HepG2 (cell line): Measurements from ENCODE around the gene C9. TPM values are rescaled to one million over a fixed set of nuclear protein-coding genes. Genes with fewer than 3 reads are reported as not detected.

ENCODE experiments used
- ATAC-seq: fragments of 200-7000 bp; cut with Tn5 transposase; 3 replicates; pipeline ENCODE4 v1.9.1; 2020; ENCODE audit warnings: mild to moderate bottlenecking, moderate library complexity
- BruUV-seq: library from RNA; stranded (reverse); fragments of 400-500 nt; replicated peaks from 2 replicates; lab custom pipeline; 2021; lab: Mats Ljungman, UMichigan
- CTCF ChIA-PET: fragments of 300-600 bp; formaldehyde crosslinking; extraction: SDS; loops from one replicate; lab custom pipeline; 2021; ENCODE audit warnings: low total read pairs, inconsistent platforms, low intra/inter-chr PET ratio; lab: Yijun Ruan, JAX
- POLR2A ChIA-PET: fragments of 350-600 bp; sonication (Branson Sonifier 250); formaldehyde crosslinking; loops from one replicate; lab custom pipeline; 2020; ENCODE audit warnings: antibody characterized with exemption, inconsistent platforms; lab: Yijun Ruan, JAX
- DNase-seq: peaks from one replicate; pipeline ENCODE4 v3.0.0-alpha.2; 2015; ENCODE audit warnings: low spot score
- FAIRE-seq: peaks from 3 replicates; lab custom pipeline; 2011; peaks lifted over from hg19 to GRCh38; lab: Jason Lieb, UNC
- H2AFZ ChIP-seq: one replicate; pipeline ENCODE4 v1.6.1; 2011; ENCODE audit warnings: low read length, inconsistent platforms
- H3K27ac ChIP-seq: fragments of 300-600 bp; 3 replicates; pipeline ENCODE4 v1.8.0; 2011; ENCODE audit warnings: mixed run types, mild to moderate bottlenecking, mixed read lengths, low read length, inconsistent platforms; ENCODE audit not compliant: insufficient read depth; ENCODE audit errors: extremely low read length
- H3K27me3 ChIP-seq, 2 experiments: fragments of 200-600 bp in 1 of 2; 2 replicates in 1 of 2; 3 replicates in 1 of 2; pipeline versions ENCODE4 v1.6.0 to v1.8.0; 2011; ENCODE audit warnings: low read length in 2 of 2, mild to moderate bottlenecking in 2 of 2, moderate library complexity in 2 of 2, inconsistent platforms in 1 of 2; ENCODE audit not compliant: insufficient read depth in 2 of 2, control insufficient read depth in 1 of 2
- H3K36me3 ChIP-seq, 2 experiments: fragments of 200-600 bp in 1 of 2; replicated peaks in 1 of 2; 2 replicates in 1 of 2; 3 replicates in 1 of 2; pipeline versions ENCODE4 v1.5.1 to v1.8.0; 2011; ENCODE audit warnings: low read length in 2 of 2, inconsistent platforms in 1 of 2; ENCODE audit not compliant: insufficient read depth in 2 of 2, control insufficient read depth in 1 of 2
- H3K4me1 ChIP-seq: 2 replicates; pipeline ENCODE4 v1.5.1; 2012; ENCODE audit warnings: low read length, inconsistent platforms; ENCODE audit not compliant: insufficient read depth
- H3K4me2 ChIP-seq: 2 replicates; pipeline ENCODE4 v1.6.0; 2011; ENCODE audit warnings: low read depth, low read length, inconsistent platforms
- H3K4me3 ChIP-seq, 3 experiments: fragments of 200-600 bp in 1 of 3; sonication (generic), shearing (Covaris generic) in 1 of 3; replicated peaks in 1 of 3; 2 replicates each; pipeline ENCODE4 v1.5.1; 2011 to 2016; ENCODE audit warnings: low read length in 3 of 3, inconsistent platforms in 2 of 3, low read depth in 2 of 3, mild to moderate bottlenecking in 2 of 3, control low read depth in 1 of 3, mixed read lengths in 1 of 3; ENCODE audit not compliant: insufficient read depth in 1 of 3
- H3K79me2 ChIP-seq: one replicate; pipeline ENCODE4 v1.6.1; 2011; ENCODE audit warnings: low read length, inconsistent platforms; ENCODE audit not compliant: insufficient read depth
- H3K9ac ChIP-seq: 2 replicates; pipeline ENCODE4 v1.6.0; 2011; ENCODE audit warnings: mild to moderate bottlenecking, low read depth, low read length, inconsistent platforms; ENCODE audit not compliant: insufficient read depth
- H3K9me3 ChIP-seq: 2 replicates; pipeline ENCODE4 v1.5.1; 2012; ENCODE audit warnings: mild to moderate bottlenecking, low read length
- H4K20me1 ChIP-seq: 2 replicates; pipeline ENCODE4 v1.6.0; 2011; ENCODE audit warnings: inconsistent platforms, mild to moderate bottlenecking, low read length, moderate library complexity; ENCODE audit not compliant: insufficient read depth
- ARNT2 ChIP-seq: sonication (generic); formaldehyde crosslinking; IDR thresholded peaks from 2 replicates; pipeline ENCODE4 v1.8.0; 2022; ENCODE audit warnings: mild to moderate bottlenecking, low read depth, missing genetic modification reagents, moderate library complexity
- ATF3 ChIP-seq: sonication (generic); formaldehyde crosslinking; IDR thresholded peaks from 2 replicates; pipeline ENCODE4 v1.4.0; 2020; ENCODE audit warnings: missing genetic modification reagents
- FIP1L1 ChIP-seq: fragments of 200-400 bp; formaldehyde crosslinking; IDR thresholded peaks from 2 replicates; pipeline ENCODE4 v1.6.1; 2018; ENCODE audit warnings: low read depth, mild to moderate bottlenecking, low read length, moderate library complexity, borderline replicate concordance; ENCODE audit not compliant: insufficient read depth
- FOXM1 ChIP-seq: sonication (generic); formaldehyde crosslinking; IDR thresholded peaks from 2 replicates; pipeline ENCODE4 v1.5.0; 2020; ENCODE audit warnings: missing genetic modification reagents
- MTF2 ChIP-seq: sonication (generic); formaldehyde crosslinking; IDR thresholded peaks from 2 replicates; pipeline ENCODE4 v1.5.0; 2020; ENCODE audit warnings: missing genetic modification reagents, borderline replicate concordance
- MYNN ChIP-seq: sonication (generic); formaldehyde crosslinking; IDR thresholded peaks from 2 replicates; pipeline ENCODE4 v1.4.0; 2020; ENCODE audit warnings: mild to moderate bottlenecking, low read depth, missing genetic modification reagents
- NAIF1 ChIP-seq: sonication (generic); formaldehyde crosslinking; IDR thresholded peaks from 2 replicates; pipeline ENCODE4 v1.5.0; 2020; ENCODE audit warnings: mild to moderate bottlenecking, missing genetic modification reagents, borderline replicate concordance
- NFRKB ChIP-seq: fragments of 450-650 bp; IDR thresholded peaks from 2 replicates; pipeline ENCODE4 v1.6.1; 2017
- NR2F1 ChIP-seq, 2 experiments: fragments of 450-650 bp in 1 of 2; formaldehyde crosslinking in 1 of 2; IDR thresholded peaks; 2 replicates each; pipeline versions ENCODE4 v1.5.0 to v1.6.1; 2016 to 2020; ENCODE audit warnings: mild to moderate bottlenecking in 1 of 2, missing compliant biosample characterization in 1 of 2, missing genetic modification reagents in 1 of 2, moderate library complexity in 1 of 2
- PHF8 ChIP-seq: sonication (generic); formaldehyde crosslinking; IDR thresholded peaks from 2 replicates; pipeline ENCODE4 v1.5.0; 2020; ENCODE audit warnings: missing genetic modification reagents
- SETDB1 ChIP-seq: sonication (generic); formaldehyde crosslinking; IDR thresholded peaks from 2 replicates; pipeline ENCODE4 v1.5.1; 2020; ENCODE audit warnings: missing genetic modification reagents, mild to moderate bottlenecking, borderline replicate concordance
- TIGD3 ChIP-seq: sonication (generic); formaldehyde crosslinking; IDR thresholded peaks from 2 replicates; pipeline ENCODE4 v1.5.1; 2020; ENCODE audit warnings: mild to moderate bottlenecking, missing genetic modification reagents, borderline replicate concordance
- ZC3H13 ChIP-seq: sonication (generic); formaldehyde crosslinking; IDR thresholded peaks from 2 replicates; pipeline ENCODE4 v1.8.1; 2023; ENCODE audit warnings: mild to moderate bottlenecking, missing genetic modification reagents, moderate library complexity
- ZNF17 ChIP-seq: sonication (generic); formaldehyde crosslinking; IDR thresholded peaks from 2 replicates; pipeline ENCODE4 v1.5.0; 2020; ENCODE audit warnings: mild to moderate bottlenecking, missing genetic modification reagents
- ZNF451 ChIP-seq: sonication (generic); formaldehyde crosslinking; IDR thresholded peaks from 2 replicates; pipeline ENCODE4 v1.5.0; 2020; ENCODE audit warnings: mild to moderate bottlenecking, missing genetic modification reagents
- ZNF546 ChIP-seq: sonication (generic); formaldehyde crosslinking; conservative IDR thresholded peaks from 2 replicates; pipeline ENCODE4 v1.8.1; 2023; ENCODE audit warnings: mild to moderate bottlenecking, missing genetic modification reagents
- ZNF580 ChIP-seq: IDR thresholded peaks from 2 replicates; pipeline ENCODE4 v1.6.1; 2016; ENCODE audit warnings: low read depth, borderline replicate concordance
- ZNF691 ChIP-seq: sonication (generic); formaldehyde crosslinking; IDR thresholded peaks from 2 replicates; pipeline ENCODE4 v1.4.0; 2020; ENCODE audit warnings: missing genetic modification reagents, low read depth, mild to moderate bottlenecking, borderline replicate concordance
- ZNF879 ChIP-seq: sonication (generic); formaldehyde crosslinking; IDR thresholded peaks from 2 replicates; pipeline ENCODE4 v1.8.1; 2023; ENCODE audit warnings: missing genetic modification reagents
- ZSCAN25 ChIP-seq: sonication (generic); formaldehyde crosslinking; IDR thresholded peaks from 2 replicates; pipeline ENCODE4 v1.8.0; 2022; ENCODE audit warnings: mild to moderate bottlenecking, missing genetic modification reagents
- WGBS: methylation state at CpG from one replicate; pipeline ENCODE4 v1.1.6; 2017; ENCODE audit warnings: low lambda C conversion rate; 5-methylcytosine and 5-hydroxymethylcytosine counted together
- in situ Hi-C: cut with HindIII; loops from 2 replicates; pipeline ENCODE4 v1.10.0; 2017; ENCODE audit warnings: low pct_unique_long_range_greater_than_20kb; ENCODE audit not compliant: extremely low pct_ligation_motif_present
- intact Hi-C: fragments of 100-400 bp; cut with micrococcal nuclease; formaldehyde crosslinking; loops from one replicate; pipeline ENCODE4 v1.10.0; 2022; ENCODE audit not compliant: unreplicated experiment
- polyA plus RNA-seq, 8 experiments: library from polyadenylated mRNA; depleted of rRNA in 3 of 8; stranded (reverse) in 7 of 8; unstranded in 1 of 8; fragments of >200 nt; fragmentation: Illumina TruSeq in 4 of 8; extraction: Trizol in 4 of 8; gene quantifications; 2 replicates each; pipeline versions ENCODE4 v1.2.1 to v1.2.3, GENCODE V29; 2011 to 2016; ENCODE audit warnings: low read depth in 4 of 8, missing spikeins in 1 of 8, mixed read lengths in 1 of 8; ENCODE audit not compliant: insufficient read depth in 1 of 8
- total RNA-seq, 5 experiments: library from RNA; depleted of rRNA; stranded (reverse); fragments of >200 nt; fragmentation: Illumina TruSeq; extraction: Trizol; gene quantifications; 2 replicates each; pipeline ENCODE4 v1.2.3, GENCODE V29; 2016; ENCODE audit warnings: low read depth in 1 of 5

Gene C9
- total and polyA plus RNA-seq, 2 of the 13 experiments (the other 11 are each of a cell fraction or from before 2014, with no cell fraction given): not detected

- no peak overlapping the region for H2AFZ ChIP-seq
- no peak overlapping the region for H3K4me2 ChIP-seq
- no peaks in the 10 kb centered on the region for H3K79me2 ChIP-seq
- no peak for TF ChIP-seq ZNF451 (CRISPR knock-in tag)
- no peak for TF ChIP-seq ZNF691 (CRISPR knock-in tag)
- no peak for TF ChIP-seq ZNF17 (CRISPR knock-in tag)
- TF ChIP-seq ZNF580 (CRISPR knock-in tag): no peak
- no peak for TF ChIP-seq NR2F1 (CRISPR knock-in tag; IDR thresholded peaks at IDR 0.05)
- no peak for TF ChIP-seq PHF8 (CRISPR knock-in tag)
- no peak for TF ChIP-seq MTF2 (CRISPR knock-in tag)
- no peak for TF ChIP-seq FIP1L1
- no peak for TF ChIP-seq SETDB1 (CRISPR knock-in tag)
- TF ChIP-seq ZSCAN25: no peak
- TF ChIP-seq MYNN: no peak
- TF ChIP-seq ZC3H13 (CRISPR knock-in tag): no peak
- TF ChIP-seq ZNF879 (CRISPR knock-in tag): no peak
- no peak for TF ChIP-seq ARNT2 (CRISPR knock-in tag)
- TF ChIP-seq ZNF546: no peak
- no peak for TF ChIP-seq ATF3 (CRISPR knock-in tag)
- no peak for TF ChIP-seq TIGD3 (CRISPR knock-in tag)
- no peak for TF ChIP-seq FOXM1 (CRISPR knock-in tag)
- no peak for TF ChIP-seq NAIF1 (CRISPR knock-in tag)
- TF ChIP-seq NFRKB: no peak
- TF ChIP-seq, all 625 proteins: peak for 0
- ATAC-seq (no peak), FAIRE-seq (no peak), DNase-seq (no peak)
- Histone ChIP-seq H3K27ac (no peak overlapping the region), H3K9ac (no peak overlapping the region), H3K36me3 (peaks cover 6 to 16% of the 10 kb centered on the region in 2 experiments; a peak in 3 of 5 replicates), H3K4me1 (peaks cover 23% of the 10 kb centered on the region), H3K27me3 (no peaks in the 10 kb centered on the region; a peak in 1 of 5 replicates), H4K20me1 (no peaks in the 10 kb centered on the region), H3K9me3 (no peaks in the 10 kb centered on the region), H3K4me3 (no peak overlapping the region)
- in situ Hi-C loops (no loop called here), intact Hi-C loops (no loop called here)
- CTCF ChIA-PET: no interaction called here
- POLR2A ChIA-PET: no interaction called here
- WGBS: 86% methylated on average over 3 of the region's 3 CpGs
- no TSS peak for BruUV-seq
Observed at GRCh38 chr5:39394946-39395345, 30.7 kb upstream of the C9 start.
